Activated T-cell treated with anti-CD3 and anti-CD28 coated beads, Interleukin-2, amount 50 U/mL, for 1 hour (primary cell): ENCODE measurements around the gene TEX19.
A peak's percentile ranks its signal among the peaks of the same experiment; 100 is the strongest.

ENCODE experiments used
- DNase-seq: peaks from one replicate; pipeline ENCODE4 v3.0.0-alpha.2; 2020

Gene TEX19

GRCh38 chr17:82358465-82359350 is at the start of gene TEX19:
Gene TEX19, plus strand, starts transcription at chr17:82359247. Its CDS starts 2,904 bp downstream, at chr17:82362151.
- no peak for DNase-seq

- DNase-seq = no peak
Observed at GRCh38 chr17:82309656-82310570, 49.1 kb upstream of the TEX19 start.

GRCh38 chr17:82310877-82311276 is 48.2 kb upstream of the TEX19 start:
- DNase-seq = no peak

GRCh38 chr17:82311971-82312370 is 47.1 kb upstream of the TEX19 start:
- no peak for DNase-seq

- DNase-seq = no peak
Observed at GRCh38 chr17:82313195-82314011, 45.6 kb upstream of the TEX19 start.

GRCh38 chr17:82314012-82314726 is 44.9 kb upstream of the TEX19 start:
- DNase-seq = peak; percentile 43

GRCh38 chr17:82314727-82315605 is 44.1 kb upstream of the TEX19 start:
- DNase-seq = no peak

GRCh38 chr17:82315703-82316358 is 43.2 kb upstream of the TEX19 start:
- DNase-seq = peak; percentile 71

- DNase-seq = no peak
Observed at GRCh38 chr17:82316651-82317393, 42.2 kb upstream of the TEX19 start.

GRCh38 chr17:82317394-82318168 is 41.5 kb upstream of the TEX19 start, which contains the start of gene CD7:
Gene CD7, minus strand, starts transcription at chr17:82317608. Its CDS starts 113 bp downstream, at chr17:82317495.
- peak; percentile 84 for DNase-seq

- no peak for DNase-seq
Observed at GRCh38 chr17:82318169-82318498, 40.9 kb upstream of the TEX19 start.

GRCh38 chr17:82318772-82319606 is 40.1 kb upstream of the TEX19 start:
- no peak for DNase-seq

- DNase-seq = no peak
Observed at GRCh38 chr17:82319619-82320062, 39.4 kb upstream of the TEX19 start.

GRCh38 chr17:82320140-82320840 is 38.8 kb upstream of the TEX19 start:
- no peak for DNase-seq

- peak; percentile 87 for DNase-seq
Observed at GRCh38 chr17:82320956-82321927, 37.8 kb upstream of the TEX19 start.

- peak; percentile 50 for DNase-seq
Observed at GRCh38 chr17:82321947-82322466, 37.0 kb upstream of the TEX19 start.
